IMR-90 (cell line): ENCODE results near the gene AFAP1L1.

ENCODE experiments used
- BHLHE40 ChIP-seq: fragments of 150-350 bp; IDR thresholded peaks from 2 replicates; pipeline ENCODE4 v1.6.1; 2016; ENCODE audit warnings: mild to moderate bottlenecking, low read depth, low read length
- CEBPB ChIP-seq: IDR thresholded peaks from 2 replicates; pipeline ENCODE4 v1.6.1; 2012; ENCODE audit warnings: low read depth, low read length, improper control_type of control experiment
- CTCF ChIP-seq: conservative IDR thresholded peaks from 2 replicates; pipeline ENCODE4 v1.5.1; 2012; ENCODE audit warnings: mild to moderate bottlenecking, low read depth, low read length, improper control_type of control experiment
- ELK1 ChIP-seq: fragments of 150-350 bp; IDR thresholded peaks from 2 replicates; pipeline ENCODE4 v1.6.1; 2016; ENCODE audit warnings: low read depth, mild to moderate bottlenecking, low read length, moderate library complexity, borderline replicate concordance
- FOS ChIP-seq: fragments of 150-350 bp; IDR thresholded peaks from 2 replicates; pipeline ENCODE4 v1.6.1; 2016; ENCODE audit warnings: low read depth, low read length
- MAFK ChIP-seq: IDR thresholded peaks from 2 replicates; pipeline ENCODE4 v1.6.1; 2012; ENCODE audit warnings: low read depth, low read length, improper control_type of control experiment
- MAZ ChIP-seq: IDR thresholded peaks from 2 replicates; pipeline ENCODE4 v1.6.1; 2012; ENCODE audit warnings: low read depth, mild to moderate bottlenecking, low read length, improper control_type of control experiment, moderate library complexity, borderline replicate concordance
- MXI1 ChIP-seq: IDR thresholded peaks from 2 replicates; pipeline ENCODE4 v1.6.1; 2012; ENCODE audit warnings: low read depth, mild to moderate bottlenecking, low read length, moderate library complexity, borderline replicate concordance
- POLR2A ChIP-seq: IDR thresholded peaks from 2 replicates; pipeline ENCODE4 v1.6.1; 2012; ENCODE audit warnings: mild to moderate bottlenecking, low read depth, low read length
- RAD21 ChIP-seq: IDR thresholded peaks from 2 replicates; pipeline ENCODE4 v1.6.1; 2012; ENCODE audit warnings: low read length, improper control_type of control experiment
- RCOR1 ChIP-seq: IDR thresholded peaks from 2 replicates; pipeline ENCODE4 v1.6.1; 2012; ENCODE audit warnings: mild to moderate bottlenecking, low read length, improper control_type of control experiment; ENCODE audit not compliant: insufficient replicate concordance
- RFX5 ChIP-seq: IDR thresholded peaks from 2 replicates; pipeline ENCODE4 v1.8.0; 2012; ENCODE audit warnings: low read depth, mild to moderate bottlenecking, low read length, moderate library complexity
- SMC3 ChIP-seq: fragments of 150-350 bp; IDR thresholded peaks from 2 replicates; pipeline ENCODE4 v1.6.1; 2016; ENCODE audit warnings: low read depth, mild to moderate bottlenecking, antibody characterized with exemption, low read length, moderate library complexity
- USF2 ChIP-seq: fragments of 150-350 bp; IDR thresholded peaks from 2 replicates; pipeline ENCODE4 v1.6.1; 2017; ENCODE audit warnings: mild to moderate bottlenecking, antibody characterized with exemption, low read length, low read depth

GRCh38 chr5:149325894-149326293 lies 54.2 kb downstream of the AFAP1L1 start:
- TF ChIP-seq CTCF (no peak), USF2 (no peak), RAD21 (no peak), ELK1 (no peak), POLR2A (no peak), MXI1 (no peak), CEBPB (no peak), MAZ (no peak), RFX5 (no peak), MAFK (no peak), FOS (no peak), BHLHE40 (no peak), SMC3 (no peak), RCOR1 (no peak)
